ENCODE measurements around the gene PIGQ.
"Not testable (repeated sequence)": the region's sequence is repeated elsewhere in the genome, so short reads cannot be mapped to it uniquely, and the experiment has no call there.

PIGQ gene

GRCh38 chr16:583815-584591 is 14.2 kb downstream of the PIGQ start:
- in situ Hi-C loops (cut with HindIII; ENCODE audit: low sequenced_read_pairs) = no loop called here

- in situ Hi-C loops (cut with HindIII; ENCODE audit: low sequenced_read_pairs) = no loop called here
Measured at GRCh38 chr16:585351-585750, 15.6 kb downstream of the PIGQ start.

- in situ Hi-C loops (cut with HindIII; ENCODE audit: low sequenced_read_pairs) = no loop called here
Measured at GRCh38 chr16:586047-586644, 16.4 kb downstream of the PIGQ start.

- in situ Hi-C loops (cut with HindIII; ENCODE audit: low sequenced_read_pairs) = no loop called here
Measured at GRCh38 chr16:586645-587590, 17.1 kb downstream of the PIGQ start.

- in situ Hi-C loops (cut with HindIII; ENCODE audit: low sequenced_read_pairs) = no loop called here
Measured at GRCh38 chr16:588639-588888, 18.8 kb downstream of the PIGQ start.

GRCh38 chr16:588889-589657 is 19.3 kb downstream of the PIGQ start:
- in situ Hi-C loops (cut with HindIII; ENCODE audit: low sequenced_read_pairs) = no loop called here

GRCh38 chr16:589658-590187 is 20.0 kb downstream of the PIGQ start, which contains the start of gene RAB40C:
TSS of gene RAB40C (plus strand) at chr16:590066. CDS start at chr16:590292, 226 bp downstream.
- in situ Hi-C loops (cut with HindIII; ENCODE audit: low sequenced_read_pairs) = no loop called here

GRCh38 chr16:590188-590814 is 20.5 kb downstream of the PIGQ start:
- in situ Hi-C loops (cut with HindIII; ENCODE audit: low sequenced_read_pairs) = no loop called here

GRCh38 chr16:590815-591200 is 21.0 kb downstream of the PIGQ start:
- in situ Hi-C loops (cut with HindIII; ENCODE audit: low sequenced_read_pairs) = no loop called here

- in situ Hi-C loops (cut with HindIII; ENCODE audit: low sequenced_read_pairs) = no loop called here
Measured at GRCh38 chr16:591231-591630, 21.5 kb downstream of the PIGQ start.

- in situ Hi-C loops (cut with HindIII; ENCODE audit: low sequenced_read_pairs) = no loop called here
Measured at GRCh38 chr16:591892-592517, 22.2 kb downstream of the PIGQ start.

GRCh38 chr16:592518-593306 is 22.9 kb downstream of the PIGQ start:
- in situ Hi-C loops (cut with HindIII; ENCODE audit: low sequenced_read_pairs) = no loop called here

GRCh38 chr16:593406-593805 is 23.6 kb downstream of the PIGQ start:
- in situ Hi-C loops (cut with HindIII; ENCODE audit: low sequenced_read_pairs) = no loop called here

GRCh38 chr16:593807-594206 is 24.0 kb downstream of the PIGQ start:
- in situ Hi-C loops (cut with HindIII; ENCODE audit: low sequenced_read_pairs) = no loop called here

- in situ Hi-C loops (cut with HindIII; ENCODE audit: low sequenced_read_pairs) = no loop called here
Measured at GRCh38 chr16:595094-595528, 25.3 kb downstream of the PIGQ start.

GRCh38 chr16:595942-596735 is 26.4 kb downstream of the PIGQ start:
- in situ Hi-C loops (cut with HindIII; ENCODE audit: low sequenced_read_pairs) = no loop called here

- in situ Hi-C loops (cut with HindIII; ENCODE audit: low sequenced_read_pairs) = no loop called here
Measured at GRCh38 chr16:596736-597060, 26.9 kb downstream of the PIGQ start.

- in situ Hi-C loops (cut with HindIII; ENCODE audit: low sequenced_read_pairs) = not testable (repeated sequence)
Measured at GRCh38 chr16:597655-598054, 27.9 kb downstream of the PIGQ start.

Measured in DLD1 (cell line).